Astrocyte (in vitro differentiated cells and primary cell): Measurements from ENCODE around the gene IQCH.

Experiments used
- CTCF ChIP-seq: IDR thresholded peaks from 2 replicates; pipeline ENCODE4 v1.5.1; 2011; ENCODE audit warnings: low read depth, mild to moderate bottlenecking, inconsistent platforms, low read length, moderate library complexity; ENCODE audit not compliant: insufficient read depth
- EZH2 ChIP-seq: IDR thresholded peaks from 2 replicates; pipeline ENCODE4 v1.6.1; 2012; ENCODE audit warnings: mild to moderate bottlenecking, low read length, inconsistent platforms; ENCODE audit not compliant: insufficient read depth

DNA sequence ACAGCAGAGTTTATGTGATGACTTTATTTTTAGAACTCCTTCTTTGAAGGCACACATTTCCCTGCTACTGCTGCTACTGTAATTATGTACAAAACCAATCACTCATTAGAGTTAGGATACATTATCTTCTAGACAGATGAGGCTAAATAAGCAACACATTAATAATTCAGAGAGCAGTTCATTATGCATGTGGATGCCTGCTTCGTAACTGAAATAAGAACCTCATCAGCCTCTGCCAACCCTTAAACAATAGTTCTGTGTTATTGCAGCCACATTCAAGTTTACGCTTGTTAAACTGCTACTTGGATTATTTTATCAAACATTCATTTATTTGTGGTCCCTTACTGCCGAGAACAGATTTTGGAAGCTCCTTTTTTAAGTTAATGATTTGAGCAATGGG is 213.8 kb downstream of the IQCH start:
- TF ChIP-seq CTCF (no peak), EZH2 (no peak)
